H1 (cell line): ENCODE results near the gene RGL1.

Experiments used
- ATF3 ChIP-seq: IDR thresholded peaks from 2 replicates; pipeline ENCODE4 v1.6.1; 2011; ENCODE audit warnings: low read depth, mild to moderate bottlenecking, low read length; ENCODE audit not compliant: insufficient read depth
- CBX5 ChIP-seq: fragments of 300-800, 300-1000 bp; sonication (generic); IDR thresholded peaks from 2 replicates; pipeline ENCODE4 v1.7.1; 2016; ENCODE audit warnings: antibody characterized with exemption, low read length, low read depth
- CREB1 ChIP-seq: IDR thresholded peaks from 2 replicates; pipeline ENCODE4 v1.6.1; 2012; ENCODE audit warnings: inconsistent platforms
- CTCF ChIP-seq, 3 experiments: IDR thresholded peaks; 1 replicate in 2 of 3; 2 replicates in 1 of 3; pipeline versions ENCODE4 v1.5.1 to v1.6.1; 2011; ENCODE audit warnings: low read length in 3 of 3, mild to moderate bottlenecking in 3 of 3, inconsistent platforms in 2 of 3, low read depth in 1 of 3, moderate library complexity in 1 of 3; ENCODE audit not compliant: insufficient read depth in 1 of 3; ENCODE audit errors: control extremely low read depth in 1 of 3
- EP300 ChIP-seq, 2 experiments: IDR thresholded peaks; 1 replicate in 1 of 2; 2 replicates in 1 of 2; pipeline ENCODE4 v1.6.1; 2011 to 2012; ENCODE audit warnings: low read depth in 2 of 2, low read length in 2 of 2, mild to moderate bottlenecking in 2 of 2, borderline replicate concordance in 1 of 2, inconsistent platforms in 1 of 2, moderate library complexity in 1 of 2
- TF ChIP-seq, protein P1 (sequence below): IDR thresholded peaks from 2 replicates; pipeline ENCODE4 v1.6.1; 2012; ENCODE audit warnings: low read length, inconsistent platforms

DNA sequence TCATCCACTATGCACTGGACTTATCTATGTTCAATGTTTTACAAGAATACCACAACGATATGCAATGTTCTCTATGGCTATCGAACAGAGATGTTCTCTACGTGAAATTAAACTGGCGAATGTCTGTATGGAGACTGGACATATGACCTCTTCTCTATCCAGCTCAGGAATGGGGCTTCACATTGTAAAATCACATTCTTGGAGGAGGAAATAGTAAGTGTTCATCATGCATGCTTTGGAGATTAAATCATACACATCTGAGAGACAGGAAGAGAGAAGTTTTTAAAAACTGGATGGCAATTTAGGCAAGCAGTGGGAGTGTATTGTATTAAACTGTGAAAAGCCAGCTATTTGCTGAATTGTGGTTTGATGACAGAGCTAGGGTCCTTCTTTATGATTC is 47.9 kb upstream of the RGL1 start:
- no peak for TF ChIP-seq CTCF (IDR thresholded peaks at IDR 0.05; ENCODE audit: control extremely low read depth in 1 of 3, insufficient read depth in 1 of 3, low read depth in 1 of 3, low read length in 3 of 3)
- no peak for TF ChIP-seq CBX5
- TF ChIP-seq, protein P1, sequence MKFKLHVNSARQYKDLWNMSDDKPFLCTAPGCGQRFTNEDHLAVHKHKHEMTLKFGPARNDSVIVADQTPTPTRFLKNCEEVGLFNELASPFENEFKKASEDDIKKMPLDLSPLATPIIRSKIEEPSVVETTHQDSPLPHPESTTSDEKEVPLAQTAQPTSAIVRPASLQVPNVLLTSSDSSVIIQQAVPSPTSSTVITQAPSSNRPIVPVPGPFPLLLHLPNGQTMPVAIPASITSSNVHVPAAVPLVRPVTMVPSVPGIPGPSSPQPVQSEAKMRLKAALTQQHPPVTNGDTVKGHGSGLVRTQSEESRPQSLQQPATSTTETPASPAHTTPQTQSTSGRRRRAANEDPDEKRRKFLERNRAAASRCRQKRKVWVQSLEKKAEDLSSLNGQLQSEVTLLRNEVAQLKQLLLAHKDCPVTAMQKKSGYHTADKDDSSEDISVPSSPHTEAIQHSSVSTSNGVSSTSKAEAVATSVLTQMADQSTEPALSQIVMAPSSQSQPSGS = no peak
- no peak for TF ChIP-seq EP300 (IDR thresholded peaks at IDR 0.05; ENCODE audit: borderline replicate concordance in 1 of 2, low read depth in 2 of 2, low read length in 2 of 2)
- TF ChIP-seq ATF3 = no peak
- TF ChIP-seq CREB1 = no peak
